ENCODE measurements around the gene CREBRF.
A peak's percentile ranks its signal among the peaks of the same experiment; 100 is the strongest.

- TF ChIP-seq CTCF (IDR thresholded peaks at IDR 0.05) (no peak), POLR2A (IDR thresholded peaks at IDR 0.05) (no peak), POLR2AphosphoS5 (IDR thresholded peaks at IDR 0.05) (peak in 1 of 3 donors; percentile 27)
Observed at GRCh38 chr5:173012882-173013281, 43.3 kb upstream of the CREBRF start.

Measured in breast epithelium (tissue), 3 donors.